Right kidney (tissue), 1 donor: ENCODE measurements around the gene FAM13A.
A peak's percentile ranks its signal among the peaks of the same experiment; 100 is the strongest.

ENCODE experiments used
- DNase-seq: peaks from one replicate; pipeline ENCODE4 v3.0.0-alpha.2; 2016

Gene FAM13A

GRCh38 chr4:88771883-88772450 is 285.0 kb downstream of the FAM13A start:
- DNase-seq, result no peak

GRCh38 chr4:88765729-88766128 is 291.3 kb downstream of the FAM13A start:
- DNase-seq, result no peak

- no peak for DNase-seq
Measured at GRCh38 chr4:88763075-88763474, 293.9 kb downstream of the FAM13A start.

GRCh38 chr4:88761861-88762523 is 295.0 kb downstream of the FAM13A start:
- no peak for DNase-seq

GRCh38 chr4:88761342-88761741 is 295.6 kb downstream of the FAM13A start:
- no peak for DNase-seq

- DNase-seq, result no peak
Measured at GRCh38 chr4:88759895-88760290, 297.1 kb downstream of the FAM13A start.

- DNase-seq, result peak; percentile 22
Measured at GRCh38 chr4:88759039-88759894, 297.7 kb downstream of the FAM13A start.

- DNase-seq, result no peak
Measured at GRCh38 chr4:88758264-88758663, 298.7 kb downstream of the FAM13A start.

GRCh38 chr4:88757776-88758175 is 299.2 kb downstream of the FAM13A start:
- DNase-seq, result no peak

- DNase-seq, result no peak
Measured at GRCh38 chr4:88757067-88757466, 299.9 kb downstream of the FAM13A start.

GRCh38 chr4:88756149-88756548 is 300.8 kb downstream of the FAM13A start:
- no peak for DNase-seq

GRCh38 chr4:88755454-88755853 is 301.5 kb downstream of the FAM13A start:
- no peak for DNase-seq

GRCh38 chr4:88754796-88755195 is 302.2 kb downstream of the FAM13A start:
- DNase-seq, result no peak

GRCh38 chr4:88753658-88754571 is 303.1 kb downstream of the FAM13A start:
- DNase-seq, result no peak

GRCh38 chr4:88752754-88753153 is 304.2 kb downstream of the FAM13A start:
- DNase-seq, result no peak

GRCh38 chr4:88752076-88752463 is 304.9 kb downstream of the FAM13A start:
- DNase-seq, result no peak

GRCh38 chr4:88751258-88752075 is 305.5 kb downstream of the FAM13A start:
- no peak for DNase-seq

GRCh38 chr4:88750369-88750768 is 306.6 kb downstream of the FAM13A start:
- no peak for DNase-seq

- DNase-seq, result no peak
Measured at GRCh38 chr4:88747351-88747750, 309.6 kb downstream of the FAM13A start.

- no peak for DNase-seq
Measured at GRCh38 chr4:88746206-88746605, 310.8 kb downstream of the FAM13A start.

- DNase-seq, result no peak
Measured at GRCh38 chr4:88745581-88746163, 311.3 kb downstream of the FAM13A start.
